ENCODE data around the gene RAMACL.

Gene RAMACL

DNA sequence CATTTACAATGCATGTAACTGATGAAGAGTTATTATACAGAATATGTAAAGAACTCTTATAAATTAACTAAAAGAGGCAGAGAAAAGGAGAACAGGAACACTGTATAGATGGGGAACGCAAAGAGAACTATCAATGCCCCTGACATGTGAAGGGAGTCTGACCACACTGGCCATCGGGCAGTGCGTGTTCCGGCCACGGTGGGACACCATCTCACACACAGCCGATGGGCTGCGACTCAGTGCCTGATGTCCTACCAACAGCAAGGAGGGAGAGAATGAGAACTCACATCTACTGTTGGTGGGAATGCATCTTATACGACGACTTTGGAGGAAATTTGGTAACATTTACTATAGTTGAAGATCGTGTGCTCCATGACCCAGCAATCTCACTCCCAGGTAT is 15.5 kb upstream of the RAMACL start:
- DNase-seq (ENCODE audit: low spot score) (no peak), ATAC-seq (ENCODE audit: low read depth) (no peak)
- Histone ChIP-seq H3K36me3 (ENCODE audit: low read depth) (no peaks in the 10 kb centered on the region), H3K27me3 (ENCODE audit: insufficient read depth, poor library complexity, severe bottlenecking) (no peaks in the 10 kb centered on the region), H3K27ac (ENCODE audit: poor library complexity, severe bottlenecking) (no peak overlapping the region), H3K4me3 (ENCODE audit: severe bottlenecking) (no peak overlapping the region), H3K9me3 (ENCODE audit: severe bottlenecking) (no peaks in the 10 kb centered on the region), H3K4me1 (ENCODE audit: insufficient read depth, poor library complexity, severe bottlenecking) (no peaks in the 10 kb centered on the region)
- TF ChIP-seq, protein P1, sequence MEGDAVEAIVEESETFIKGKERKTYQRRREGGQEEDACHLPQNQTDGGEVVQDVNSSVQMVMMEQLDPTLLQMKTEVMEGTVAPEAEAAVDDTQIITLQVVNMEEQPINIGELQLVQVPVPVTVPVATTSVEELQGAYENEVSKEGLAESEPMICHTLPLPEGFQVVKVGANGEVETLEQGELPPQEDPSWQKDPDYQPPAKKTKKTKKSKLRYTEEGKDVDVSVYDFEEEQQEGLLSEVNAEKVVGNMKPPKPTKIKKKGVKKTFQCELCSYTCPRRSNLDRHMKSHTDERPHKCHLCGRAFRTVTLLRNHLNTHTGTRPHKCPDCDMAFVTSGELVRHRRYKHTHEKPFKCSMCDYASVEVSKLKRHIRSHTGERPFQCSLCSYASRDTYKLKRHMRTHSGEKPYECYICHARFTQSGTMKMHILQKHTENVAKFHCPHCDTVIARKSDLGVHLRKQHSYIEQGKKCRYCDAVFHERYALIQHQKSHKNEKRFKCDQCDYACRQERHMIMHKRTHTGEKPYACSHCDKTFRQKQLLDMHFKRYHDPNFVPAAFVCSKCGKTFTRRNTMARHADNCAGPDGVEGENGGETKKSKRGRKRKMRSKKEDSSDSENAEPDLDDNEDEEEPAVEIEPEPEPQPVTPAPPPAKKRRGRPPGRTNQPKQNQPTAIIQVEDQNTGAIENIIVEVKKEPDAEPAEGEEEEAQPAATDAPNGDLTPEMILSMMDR (IDR thresholded peaks at IDR 0.05; ENCODE audit: poor library complexity, severe bottlenecking): no peak

DNA sequence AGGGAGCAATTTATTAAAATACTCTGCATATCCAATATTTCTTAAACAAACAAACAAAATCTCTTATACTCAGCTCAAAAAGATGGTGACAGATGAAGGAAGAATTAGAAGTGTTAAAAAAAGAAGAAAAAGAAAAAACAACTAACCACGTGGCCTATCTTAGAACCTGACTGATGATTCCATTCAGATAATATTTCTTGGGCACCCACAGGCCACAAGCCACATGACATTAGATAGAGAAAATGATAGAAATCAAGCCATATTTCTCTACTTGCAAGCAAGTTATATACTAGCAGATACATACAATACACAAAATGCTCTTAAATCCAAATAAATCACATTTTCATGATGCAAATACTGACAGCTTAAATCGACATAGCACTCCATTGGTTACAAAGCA is 14.5 kb upstream of the RAMACL start:
- no peaks in the 10 kb centered on the region for H3K9me3 ChIP-seq (ENCODE audit: severe bottlenecking)
- TF ChIP-seq, protein P1 (IDR thresholded peaks at IDR 0.05; ENCODE audit: poor library complexity, severe bottlenecking): no peak
- H3K27me3 ChIP-seq (ENCODE audit: insufficient read depth, poor library complexity, severe bottlenecking): no peaks in the 10 kb centered on the region
- H3K4me3 ChIP-seq (ENCODE audit: severe bottlenecking): no peak overlapping the region
- H3K36me3 ChIP-seq (ENCODE audit: low read depth): no peaks in the 10 kb centered on the region
- DNase-seq (ENCODE audit: low spot score) (no peak), ATAC-seq (ENCODE audit: low read depth) (no peak)
- no peak overlapping the region for H3K27ac ChIP-seq (ENCODE audit: poor library complexity, severe bottlenecking)
- peaks cover under 1% of the 10 kb centered on the region for H3K4me1 ChIP-seq (ENCODE audit: insufficient read depth, poor library complexity, severe bottlenecking)

GRCh38 chr6:166599205-166599604 is 12.7 kb upstream of the RAMACL start:
- TF ChIP-seq, protein P1 (IDR thresholded peaks at IDR 0.05; ENCODE audit: poor library complexity, severe bottlenecking): no peak
- Histone ChIP-seq H3K27ac (ENCODE audit: poor library complexity, severe bottlenecking) (no peak overlapping the region), H3K4me1 (ENCODE audit: insufficient read depth, poor library complexity, severe bottlenecking) (peaks cover 4% of the 10 kb centered on the region), H3K4me3 (ENCODE audit: severe bottlenecking) (no peak overlapping the region), H3K27me3 (ENCODE audit: insufficient read depth, poor library complexity, severe bottlenecking) (no peaks in the 10 kb centered on the region), H3K9me3 (ENCODE audit: severe bottlenecking) (no peaks in the 10 kb centered on the region), H3K36me3 (ENCODE audit: low read depth) (no peaks in the 10 kb centered on the region)
- ATAC-seq (ENCODE audit: low read depth): no peak
- no peak for DNase-seq (ENCODE audit: low spot score)

GRCh38 chr6:166598441-166599138 is 12.1 kb upstream of the RAMACL start:
- no peak for DNase-seq (ENCODE audit: low spot score)

More at GRCh38 chr6:166598441-166599138, 12.1 kb upstream of the RAMACL start:
- Histone ChIP-seq H3K9me3 (ENCODE audit: severe bottlenecking) (no peaks in the 10 kb centered on the region), H3K4me3 (ENCODE audit: severe bottlenecking) (no peak overlapping the region), H3K4me1 (ENCODE audit: insufficient read depth, poor library complexity, severe bottlenecking) (peaks cover 4% of the 10 kb centered on the region), H3K27ac (ENCODE audit: poor library complexity, severe bottlenecking) (no peak overlapping the region), H3K27me3 (ENCODE audit: insufficient read depth, poor library complexity, severe bottlenecking) (no peaks in the 10 kb centered on the region), H3K36me3 (ENCODE audit: low read depth) (no peaks in the 10 kb centered on the region)
- no peak; the same call in 2 of the 3 replicates for ATAC-seq (ENCODE audit: low read depth)
- TF ChIP-seq, protein P1 (IDR thresholded peaks at IDR 0.05; ENCODE audit: poor library complexity, severe bottlenecking): no peak

Data from RWPE2 (cell line).